Keratinocyte (primary cell): Measurements from ENCODE around the gene OR5B21.

Experiments
- CTCF ChIP-seq, 3 experiments: IDR thresholded peaks in 1 of 3; conservative IDR thresholded peaks in 1 of 3; optimal IDR thresholded peaks in 1 of 3; 2 replicates in 2 of 3; 3 replicates in 1 of 3; pipeline versions ENCODE3 to v1.5.1; 2011; ENCODE audit warnings: low read length in 3 of 3, mild to moderate bottlenecking in 3 of 3, moderate library complexity in 2 of 3, control low read depth in 1 of 3, inconsistent platforms in 1 of 3; ENCODE audit not compliant: insufficient read depth in 2 of 3; ENCODE audit errors: extremely low read depth in 1 of 3
- EZH2 ChIP-seq: IDR thresholded peaks from one replicate; pipeline ENCODE4 v1.6.1; 2012; ENCODE audit warnings: inconsistent platforms, mild to moderate bottlenecking, low read length, moderate library complexity

- no peak for TF ChIP-seq CTCF (optimal IDR thresholded peaks at IDR 0.05 in 1 of 3, IDR thresholded peaks at IDR 0.05 in 1 of 3, conservative IDR thresholded peaks at IDR 0.05 in 1 of 3; ENCODE audit: extremely low read depth in 1 of 3, insufficient read depth in 2 of 3, low read length in 3 of 3)
- TF ChIP-seq EZH2, result no peak
Measured at GRCh38 chr11:58487170-58487569, 20.7 kb downstream of the OR5B21 start.
